ENCODE measurements around the gene KIF13A. TPM values are rescaled to one million over a fixed set of nuclear protein-coding genes. Genes with fewer than 3 reads are reported as not detected.
"Not testable (repeated sequence)": the region's sequence is repeated elsewhere in the genome, so short reads cannot be mapped to it uniquely, and the experiment has no call there.

The KIF13A gene
- total RNA-seq, 1 donor from 2014 or later: not detected

GRCh38 chr6:17813542-17813941, 173.9 kb downstream of the KIF13A start:
- no peak overlapping the region for H3K4me3 Mint-ChIP-seq
- no peaks in the 10 kb centered on the region for H3K4me1 Mint-ChIP-seq (ENCODE audit: low read depth)
- intact Hi-C loops (cut with micrococcal nuclease): no loop called here
- H3K27ac Mint-ChIP-seq: no peak overlapping the region
- H3K36me3 Mint-ChIP-seq (ENCODE audit: low read depth): no peaks in the 10 kb centered on the region
- H3K27me3 Mint-ChIP-seq (ENCODE audit: insufficient read depth): peaks cover 8% of the 10 kb centered on the region
- no peaks in the 10 kb centered on the region for H3K9me3 Mint-ChIP-seq
- no peak for DNase-seq (ENCODE audit: low spot score)

DNA sequence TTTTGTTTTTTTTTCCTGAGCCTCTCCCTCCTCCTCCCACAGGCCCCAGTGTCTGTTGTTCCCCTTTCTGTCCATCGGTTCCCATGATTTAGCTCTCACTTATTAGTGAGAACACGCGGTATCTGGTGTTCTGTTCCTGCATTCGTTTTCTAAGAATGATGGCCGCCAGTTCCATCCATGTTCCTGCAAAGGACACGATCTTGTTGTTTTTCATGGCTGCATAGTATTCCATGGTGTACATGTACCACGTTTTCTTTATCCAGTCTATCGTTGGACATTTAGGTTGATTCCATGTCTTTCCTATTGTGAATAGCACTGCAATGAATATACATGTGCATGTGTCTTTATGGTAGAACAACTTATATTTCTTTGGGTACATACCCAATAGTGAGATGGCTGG, 175.1 kb downstream of the KIF13A start:
- Mint-ChIP-seq H3K27ac (no peak overlapping the region), H3K36me3 (ENCODE audit: low read depth) (no peaks in the 10 kb centered on the region), H3K4me1 (ENCODE audit: low read depth) (no peaks in the 10 kb centered on the region), H3K4me3 (no peak overlapping the region), H3K27me3 (ENCODE audit: insufficient read depth) (peaks cover 10% of the 10 kb centered on the region), H3K9me3 (no peaks in the 10 kb centered on the region)
- intact Hi-C loops (cut with micrococcal nuclease): no loop called here
- no peak for DNase-seq (ENCODE audit: low spot score)

GRCh38 chr6:17808609-17809008, 178.8 kb downstream of the KIF13A start:
- no peak for DNase-seq (ENCODE audit: low spot score)
- Mint-ChIP-seq H3K4me1 (ENCODE audit: low read depth) (no peaks in the 10 kb centered on the region), H3K27ac (no peak overlapping the region), H3K27me3 (ENCODE audit: insufficient read depth) (peaks cover 10% of the 10 kb centered on the region), H3K36me3 (ENCODE audit: low read depth) (no peaks in the 10 kb centered on the region), H3K4me3 (no peak overlapping the region), H3K9me3 (no peaks in the 10 kb centered on the region)
- intact Hi-C loops (cut with micrococcal nuclease): no loop called here

- DNase-seq (ENCODE audit: low spot score); intact Hi-C loops (cut with micrococcal nuclease); H3K9me3 Mint-ChIP-seq; H3K4me1 Mint-ChIP-seq (ENCODE audit: low read depth); H3K27ac Mint-ChIP-seq; H3K36me3 Mint-ChIP-seq (ENCODE audit: low read depth); H3K4me3 Mint-ChIP-seq: not testable (repeated sequence)
- peaks cover 10% of the 10 kb centered on the region for H3K27me3 Mint-ChIP-seq (ENCODE audit: insufficient read depth)
Observed at GRCh38 chr6:17807431-17807830, 180.0 kb downstream of the KIF13A start.

GRCh38 chr6:17803409-17803808, 184.0 kb downstream of the KIF13A start:
- Mint-ChIP-seq H3K27me3 (ENCODE audit: insufficient read depth) (peaks cover 20% of the 10 kb centered on the region), H3K9me3 (no peaks in the 10 kb centered on the region), H3K27ac (no peak overlapping the region), H3K4me3 (no peak overlapping the region), H3K36me3 (ENCODE audit: low read depth) (no peaks in the 10 kb centered on the region), H3K4me1 (ENCODE audit: low read depth) (no peaks in the 10 kb centered on the region)
- intact Hi-C loops (cut with micrococcal nuclease): no loop called here
- no peak for DNase-seq (ENCODE audit: low spot score)

GRCh38 chr6:17798477-17799154, 188.8 kb downstream of the KIF13A start:
- DNase-seq (ENCODE audit: low spot score): no peak
- Mint-ChIP-seq H3K4me1 (ENCODE audit: low read depth) (no peaks in the 10 kb centered on the region), H3K36me3 (ENCODE audit: low read depth) (no peaks in the 10 kb centered on the region), H3K9me3 (no peaks in the 10 kb centered on the region), H3K4me3 (no peak overlapping the region), H3K27ac (no peak overlapping the region), H3K27me3 (ENCODE audit: insufficient read depth) (peaks cover 23% of the 10 kb centered on the region)
- intact Hi-C loops (cut with micrococcal nuclease): no loop called here

DNA sequence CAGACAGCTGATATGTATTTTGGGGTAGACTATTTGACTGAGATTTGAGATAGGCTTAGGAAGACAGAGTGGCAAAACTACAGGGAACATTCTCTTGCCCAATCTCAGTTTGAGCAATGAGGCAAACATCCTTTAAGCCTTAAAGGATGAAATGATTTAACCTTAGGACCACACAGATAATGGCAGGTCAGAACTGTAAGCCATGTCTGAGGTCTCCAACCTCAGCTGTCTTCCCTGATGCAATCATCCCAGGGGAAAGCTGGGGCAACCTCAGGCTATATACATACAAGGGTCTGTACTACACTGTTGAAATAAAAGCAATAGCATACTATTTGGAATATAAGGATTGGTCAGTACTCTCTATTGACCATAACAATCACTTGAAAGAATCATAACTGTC, 196.9 kb downstream of the KIF13A start:
- Mint-ChIP-seq H3K4me1 (ENCODE audit: low read depth) (no peaks in the 10 kb centered on the region), H3K27me3 (ENCODE audit: insufficient read depth) (peaks cover 16% of the 10 kb centered on the region), H3K36me3 (ENCODE audit: low read depth) (no peaks in the 10 kb centered on the region), H3K9me3 (no peaks in the 10 kb centered on the region), H3K4me3 (no peak overlapping the region), H3K27ac (no peak overlapping the region)
- no peak for DNase-seq (ENCODE audit: low spot score)
- intact Hi-C loops (cut with micrococcal nuclease): no loop called here

DNA sequence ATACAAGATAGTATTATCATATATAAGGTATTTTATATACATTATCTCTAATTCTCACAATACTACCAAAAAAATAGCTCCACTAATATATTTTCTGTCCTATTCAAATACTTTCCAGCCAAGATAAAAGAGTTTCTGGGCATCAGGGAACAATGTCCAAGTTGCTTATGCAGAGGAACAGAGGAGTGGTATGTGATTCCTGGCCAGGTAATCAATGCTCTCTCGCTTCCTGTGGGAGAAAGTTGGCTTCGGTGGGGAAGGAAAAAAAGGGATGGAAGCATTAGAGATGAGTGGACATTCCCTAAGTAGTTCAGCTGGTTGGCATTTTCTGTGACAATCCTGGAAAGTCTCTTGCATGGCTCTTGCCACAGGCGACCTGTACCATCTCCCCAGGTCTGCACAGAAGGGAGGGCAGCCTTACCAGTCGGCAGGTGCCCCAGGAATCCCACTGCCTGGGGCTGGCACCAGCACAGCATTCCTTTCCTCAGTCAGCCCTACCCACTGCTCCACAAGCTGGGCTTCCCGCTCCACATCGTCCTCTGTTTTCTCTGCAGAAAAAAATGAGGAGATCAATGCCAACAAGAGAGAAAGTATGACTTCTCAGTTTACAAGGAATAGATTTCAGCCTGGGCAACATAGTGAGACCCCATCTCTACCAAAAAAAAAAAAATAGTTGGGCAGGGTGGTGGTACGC, 202.2 kb downstream of the KIF13A start:
- intact Hi-C loops (cut with micrococcal nuclease): no loop called here

DNA sequence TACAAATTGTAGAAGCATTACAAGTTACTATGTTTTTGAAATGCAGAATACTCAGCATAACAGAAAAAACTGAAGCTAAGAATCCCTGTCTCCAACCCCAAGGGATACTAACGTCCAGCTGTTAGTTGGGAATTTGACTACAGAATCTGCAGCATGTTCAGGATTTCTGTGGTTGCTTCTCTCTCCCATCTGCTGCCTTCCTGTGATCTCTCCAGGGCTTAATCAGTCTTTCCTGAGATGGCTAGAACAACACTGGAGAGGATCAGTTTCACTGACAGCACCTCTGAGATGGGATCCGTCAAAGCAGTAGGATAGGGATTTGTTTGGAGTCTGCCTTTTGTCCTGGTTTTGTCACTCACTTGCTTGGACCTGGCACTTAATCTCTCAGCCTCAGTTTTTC, 207.4 kb downstream of the KIF13A start:
- no peak overlapping the region for H3K4me3 Mint-ChIP-seq
- intact Hi-C loops (cut with micrococcal nuclease): no loop called here
- no peaks in the 10 kb centered on the region for H3K4me1 Mint-ChIP-seq (ENCODE audit: low read depth)
- no peak for DNase-seq (ENCODE audit: low spot score)
- no peaks in the 10 kb centered on the region for H3K9me3 Mint-ChIP-seq
- no peak overlapping the region for H3K27ac Mint-ChIP-seq
- H3K36me3 Mint-ChIP-seq (ENCODE audit: low read depth): no peaks in the 10 kb centered on the region
- H3K27me3 Mint-ChIP-seq (ENCODE audit: insufficient read depth): peaks cover 8% of the 10 kb centered on the region

More for the DNA sequence above, 202.2 kb downstream of the KIF13A start:
- no peaks in the 10 kb centered on the region for H3K36me3 Mint-ChIP-seq (ENCODE audit: low read depth)
- H3K4me3 Mint-ChIP-seq: no peak overlapping the region
- no peak for DNase-seq (ENCODE audit: low spot score)
- peaks cover 9% of the 10 kb centered on the region for H3K27me3 Mint-ChIP-seq (ENCODE audit: insufficient read depth)
- no peaks in the 10 kb centered on the region for H3K4me1 Mint-ChIP-seq (ENCODE audit: low read depth)
- no peak overlapping the region for H3K27ac Mint-ChIP-seq
- no peaks in the 10 kb centered on the region for H3K9me3 Mint-ChIP-seq

DNA sequence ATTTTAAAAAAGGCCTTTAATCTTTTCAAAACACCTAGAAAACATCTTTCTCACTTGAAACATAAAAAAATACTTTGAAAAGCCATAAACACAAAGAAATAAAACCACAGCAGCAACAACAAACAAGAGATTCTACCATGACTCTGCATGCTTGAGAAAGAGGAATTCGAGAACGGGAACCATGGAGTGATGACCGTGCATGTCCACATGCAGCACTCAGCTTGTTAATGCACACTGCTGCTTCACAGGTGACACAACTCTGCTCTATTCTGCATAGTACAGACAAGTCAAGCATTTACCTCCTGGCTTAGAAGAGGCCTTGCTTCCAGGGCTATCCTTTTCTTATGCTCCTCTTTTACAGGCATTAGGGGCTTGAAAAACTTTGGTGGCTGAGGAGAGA, 215.8 kb downstream of the KIF13A start:
- Mint-ChIP-seq H3K27me3 (ENCODE audit: insufficient read depth) (peaks cover 9% of the 10 kb centered on the region), H3K36me3 (ENCODE audit: low read depth) (no peaks in the 10 kb centered on the region)

GRCh38 chr6:17768881-17769280, 218.6 kb downstream of the KIF13A start:
- DNase-seq (ENCODE audit: low spot score): no peak
- H3K27ac Mint-ChIP-seq: no peak overlapping the region
- intact Hi-C loops (cut with micrococcal nuclease): no loop called here
- no peaks in the 10 kb centered on the region for H3K36me3 Mint-ChIP-seq (ENCODE audit: low read depth)
- no peak overlapping the region for H3K4me3 Mint-ChIP-seq
- H3K9me3 Mint-ChIP-seq: no peaks in the 10 kb centered on the region
- peaks cover 10% of the 10 kb centered on the region for H3K27me3 Mint-ChIP-seq (ENCODE audit: insufficient read depth)
- no peaks in the 10 kb centered on the region for H3K4me1 Mint-ChIP-seq (ENCODE audit: low read depth)

More for the DNA sequence above, 215.8 kb downstream of the KIF13A start:
- Mint-ChIP-seq H3K4me3 (no peak overlapping the region), H3K4me1 (ENCODE audit: low read depth) (no peaks in the 10 kb centered on the region), H3K9me3 (no peaks in the 10 kb centered on the region), H3K27ac (no peak overlapping the region)
- intact Hi-C loops (cut with micrococcal nuclease): no loop called here
- DNase-seq (ENCODE audit: low spot score): no peak

DNA sequence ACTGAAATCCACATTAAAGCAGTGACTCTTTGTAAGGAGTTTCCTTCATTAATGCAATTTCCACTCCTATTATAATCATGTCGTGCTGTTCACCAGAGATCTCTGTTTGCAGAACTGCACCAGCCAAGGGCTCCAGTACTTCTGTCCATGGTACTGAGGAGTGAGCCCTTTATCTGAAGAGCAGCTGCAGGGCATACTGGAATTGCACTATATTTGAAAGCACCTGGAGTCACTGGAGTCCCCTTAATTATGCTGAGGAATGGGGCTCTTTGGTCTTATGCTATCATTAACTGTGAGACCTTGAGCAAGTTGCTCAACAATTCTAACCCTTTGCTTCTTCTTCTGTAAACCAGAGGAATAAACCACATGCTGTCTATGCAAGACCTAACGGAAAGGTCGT, 219.0 kb downstream of the KIF13A start:
- Mint-ChIP-seq H3K9me3 (no peaks in the 10 kb centered on the region), H3K4me1 (ENCODE audit: low read depth) (no peaks in the 10 kb centered on the region), H3K36me3 (ENCODE audit: low read depth) (no peaks in the 10 kb centered on the region), H3K27me3 (ENCODE audit: insufficient read depth) (peaks cover 10% of the 10 kb centered on the region), H3K27ac (no peak overlapping the region), H3K4me3 (no peak overlapping the region)
- no peak for DNase-seq (ENCODE audit: low spot score)
- intact Hi-C loops (cut with micrococcal nuclease): no loop called here

DNA sequence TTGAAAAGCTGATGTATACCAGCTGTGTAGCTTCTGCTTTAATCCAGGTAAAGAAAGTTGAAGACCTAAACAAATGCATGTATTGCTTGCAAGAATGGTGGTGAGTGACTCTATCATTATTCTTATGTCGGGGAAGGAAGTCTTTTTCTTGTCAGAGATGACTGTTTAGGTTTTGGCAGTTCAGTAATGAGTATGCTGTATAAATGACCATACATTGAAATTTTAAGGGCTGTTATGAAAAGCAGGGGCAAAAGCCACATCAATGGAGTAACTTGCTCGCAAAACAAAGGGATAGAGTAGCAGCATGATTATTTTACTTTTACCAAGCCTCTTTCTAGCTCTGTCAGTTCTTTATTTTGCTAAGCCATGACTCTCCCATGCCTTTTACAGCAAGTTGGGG, 224.8 kb downstream of the KIF13A start:
- no peaks in the 10 kb centered on the region for H3K36me3 Mint-ChIP-seq (ENCODE audit: low read depth)
- H3K4me3 Mint-ChIP-seq: no peak overlapping the region
- H3K4me1 Mint-ChIP-seq (ENCODE audit: low read depth): no peaks in the 10 kb centered on the region
- intact Hi-C loops (cut with micrococcal nuclease): no loop called here
- DNase-seq (ENCODE audit: low spot score): no peak
- H3K27ac Mint-ChIP-seq: no peak overlapping the region
- peaks cover 19% of the 10 kb centered on the region for H3K27me3 Mint-ChIP-seq (ENCODE audit: insufficient read depth)
- H3K9me3 Mint-ChIP-seq: no peaks in the 10 kb centered on the region
